ENCODE data around the gene LIMS4.
"Not testable (repeated sequence)": the region's sequence is repeated elsewhere in the genome, so short reads cannot be mapped to it uniquely, and the experiment has no call there.

The LIMS4 gene

DNA sequence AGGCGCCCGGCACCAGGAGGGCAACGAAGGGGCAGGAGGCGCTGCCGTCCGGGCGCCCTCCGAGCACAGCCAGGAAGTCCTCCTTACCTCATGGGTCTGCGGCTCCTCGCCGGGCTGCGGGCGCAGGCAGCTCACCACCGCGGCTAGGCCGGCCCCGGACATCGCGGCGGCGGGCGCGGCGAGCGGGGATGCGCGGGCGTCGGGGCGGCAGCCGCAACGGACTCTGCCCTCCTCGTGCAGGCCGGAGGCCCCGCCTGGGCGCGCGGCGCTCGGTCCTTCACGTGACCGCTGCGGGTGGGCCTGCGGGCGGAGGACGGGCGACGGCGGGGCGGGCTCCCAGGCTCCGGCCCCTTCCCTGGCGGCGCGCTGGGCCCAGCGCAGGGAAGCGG is 49.0 kb downstream of the LIMS4 start:
- intact Hi-C loops (cut with micrococcal nuclease); H3K9me3 Mint-ChIP-seq; H3K27ac Mint-ChIP-seq; H3K36me3 Mint-ChIP-seq (ENCODE audit: low read depth); H3K27me3 Mint-ChIP-seq; H3K4me1 Mint-ChIP-seq (ENCODE audit: low read depth); H3K4me3 Mint-ChIP-seq: not testable (repeated sequence)

DNA sequence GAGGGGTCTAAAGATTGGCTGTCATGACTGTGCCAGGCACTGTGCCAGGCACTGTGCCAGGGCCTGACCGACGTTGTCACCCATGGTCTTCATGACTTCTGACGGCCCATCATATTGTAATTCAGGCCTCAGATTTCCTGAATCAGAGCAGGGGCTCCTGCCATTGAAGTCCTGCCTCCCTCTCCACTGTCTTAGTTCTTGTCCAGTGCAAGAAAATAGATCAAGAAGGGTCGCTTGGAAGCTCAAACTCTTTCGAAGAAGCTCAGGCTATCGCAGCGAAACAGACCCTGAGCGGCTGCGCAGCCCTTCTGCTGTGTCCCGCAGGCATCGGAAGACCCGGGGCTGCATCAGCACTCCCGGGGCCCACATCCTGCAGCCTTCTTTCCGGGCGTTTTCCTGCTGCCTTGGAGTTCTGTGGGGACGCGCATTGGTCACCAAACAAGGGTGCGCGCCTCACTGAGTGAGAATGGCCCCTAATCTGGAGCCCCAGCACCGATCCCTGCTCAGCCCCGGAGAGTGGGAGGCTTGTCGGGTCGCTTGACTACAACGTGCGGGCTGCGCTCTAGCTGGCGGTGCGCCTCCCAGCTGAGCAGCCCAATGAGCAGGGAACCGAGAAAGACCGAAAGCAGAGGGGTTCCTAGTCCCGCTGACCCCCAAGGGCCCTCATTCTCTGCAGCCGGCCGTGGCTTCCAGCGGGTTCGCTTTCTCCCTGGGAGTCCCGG is 49.6 kb downstream of the LIMS4 start:
- H3K4me3 Mint-ChIP-seq; intact Hi-C loops (cut with micrococcal nuclease); H3K27me3 Mint-ChIP-seq; H3K4me1 Mint-ChIP-seq (ENCODE audit: low read depth); H3K36me3 Mint-ChIP-seq (ENCODE audit: low read depth); H3K27ac Mint-ChIP-seq; H3K9me3 Mint-ChIP-seq: not testable (repeated sequence)

DNA sequence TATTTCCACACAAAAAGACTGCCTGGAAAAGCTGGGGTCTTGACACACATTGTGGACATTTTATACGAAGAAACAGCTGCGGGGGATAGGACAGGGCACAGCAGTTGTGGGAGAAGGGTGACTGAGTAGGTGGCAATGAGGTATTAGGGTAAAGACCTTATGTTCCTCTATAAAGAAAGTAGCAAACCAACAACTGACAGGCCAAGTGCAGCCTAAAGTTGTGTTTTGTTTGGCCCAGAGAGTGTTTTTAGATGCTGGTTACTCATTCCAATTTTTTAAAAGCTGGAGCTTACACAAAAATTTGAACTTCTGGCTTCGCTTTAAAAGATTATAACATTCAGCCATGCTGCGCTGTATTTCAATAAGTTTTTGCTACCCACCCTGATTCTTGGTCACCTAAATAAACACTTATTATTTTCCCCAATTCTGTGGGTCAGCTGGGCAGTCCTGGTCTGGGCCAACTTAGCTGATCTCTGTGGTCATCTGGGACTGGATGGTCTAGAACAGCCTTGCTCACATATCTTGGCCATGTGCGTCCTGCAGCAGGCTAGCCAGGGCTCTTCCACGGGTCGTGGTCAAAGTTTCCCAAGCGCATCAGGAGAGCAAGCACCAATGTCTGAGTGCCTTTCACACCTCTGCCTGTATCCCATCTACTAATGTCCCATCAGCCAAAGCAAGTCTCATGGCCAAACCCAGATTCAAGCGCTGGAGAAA is 51.8 kb downstream of the LIMS4 start:
- not testable (repeated sequence) for H3K4me3 Mint-ChIP-seq, H3K27me3 Mint-ChIP-seq, H3K9me3 Mint-ChIP-seq

GRCh38 chr2:110407142-110407541 is 65.5 kb downstream of the LIMS4 start:
- H3K9me3 Mint-ChIP-seq; H3K4me3 Mint-ChIP-seq; H3K27ac Mint-ChIP-seq; H3K36me3 Mint-ChIP-seq (ENCODE audit: low read depth); H3K27me3 Mint-ChIP-seq; H3K4me1 Mint-ChIP-seq (ENCODE audit: low read depth); intact Hi-C loops (cut with micrococcal nuclease): not testable (repeated sequence)

More for the DNA sequence above, 51.8 kb downstream of the LIMS4 start:
- H3K27ac Mint-ChIP-seq; intact Hi-C loops (cut with micrococcal nuclease); H3K36me3 Mint-ChIP-seq (ENCODE audit: low read depth); H3K4me1 Mint-ChIP-seq (ENCODE audit: low read depth): not testable (repeated sequence)

GRCh38 chr2:110404988-110405387 is 67.6 kb downstream of the LIMS4 start:
- H3K9me3 Mint-ChIP-seq; H3K27ac Mint-ChIP-seq; H3K27me3 Mint-ChIP-seq; H3K4me1 Mint-ChIP-seq (ENCODE audit: low read depth); H3K4me3 Mint-ChIP-seq; H3K36me3 Mint-ChIP-seq (ENCODE audit: low read depth); intact Hi-C loops (cut with micrococcal nuclease): not testable (repeated sequence)

GRCh38 chr2:110404246-110404645 is 68.4 kb downstream of the LIMS4 start:
- intact Hi-C loops (cut with micrococcal nuclease); H3K4me1 Mint-ChIP-seq (ENCODE audit: low read depth): not testable (repeated sequence)

DNA sequence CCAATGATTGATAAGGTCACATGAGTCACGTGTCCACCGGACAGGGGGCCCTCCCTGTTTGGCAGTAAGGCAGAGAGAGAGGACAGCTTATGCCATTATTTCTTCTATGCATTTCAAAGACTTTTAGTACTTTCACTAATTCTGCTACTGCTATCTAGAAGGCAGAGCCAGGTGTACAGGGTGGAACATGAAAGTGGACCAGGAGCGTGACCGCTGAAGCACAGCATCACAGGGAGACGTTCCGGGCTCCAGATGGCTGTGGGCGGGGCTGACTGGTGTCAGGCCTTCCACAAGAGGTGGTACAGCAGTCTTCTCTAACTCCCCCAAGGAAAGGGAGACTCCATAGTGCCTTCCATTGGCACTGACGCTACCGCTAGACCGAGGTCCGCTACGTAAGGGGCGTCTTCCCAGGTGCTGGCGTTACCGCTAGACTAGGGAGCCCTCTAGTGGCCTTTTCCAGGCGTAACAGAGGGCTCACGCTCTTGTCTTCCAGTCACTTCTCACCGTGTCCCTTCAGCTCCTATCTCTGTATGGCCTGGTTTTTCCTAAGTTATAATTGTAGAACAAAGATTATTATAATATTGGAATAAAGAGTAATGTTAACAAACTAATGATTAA is 71.5 kb downstream of the LIMS4 start:
- H3K9me3 Mint-ChIP-seq; H3K27ac Mint-ChIP-seq; H3K36me3 Mint-ChIP-seq (ENCODE audit: low read depth); H3K27me3 Mint-ChIP-seq; intact Hi-C loops (cut with micrococcal nuclease); H3K4me1 Mint-ChIP-seq (ENCODE audit: low read depth); H3K4me3 Mint-ChIP-seq: not testable (repeated sequence)

More at GRCh38 chr2:110404246-110404645, 68.4 kb downstream of the LIMS4 start:
- H3K27me3 Mint-ChIP-seq; H3K36me3 Mint-ChIP-seq (ENCODE audit: low read depth); H3K9me3 Mint-ChIP-seq; H3K4me3 Mint-ChIP-seq; H3K27ac Mint-ChIP-seq: not testable (repeated sequence)

DNA sequence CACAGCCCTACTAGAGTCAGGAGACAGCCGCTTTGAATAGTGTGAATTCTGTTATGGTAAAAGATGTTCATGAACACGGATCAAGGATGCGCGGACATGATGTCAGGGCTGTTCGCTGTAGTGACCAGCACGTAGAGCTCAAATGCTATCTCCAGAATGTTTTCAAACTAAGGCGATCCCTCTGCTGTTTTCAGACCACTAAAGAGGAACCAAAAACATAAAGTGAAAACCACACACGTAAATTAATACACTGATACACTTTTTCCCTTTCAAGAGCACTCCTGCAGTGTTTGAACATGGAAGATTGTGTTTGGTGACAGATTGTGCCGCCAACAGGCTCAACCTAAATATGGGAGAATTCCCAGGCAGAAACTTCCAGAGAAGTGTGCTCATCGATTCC is 73.2 kb downstream of the LIMS4 start:
- intact Hi-C loops (cut with micrococcal nuclease); H3K4me1 Mint-ChIP-seq (ENCODE audit: low read depth); H3K36me3 Mint-ChIP-seq (ENCODE audit: low read depth); H3K9me3 Mint-ChIP-seq; H3K27me3 Mint-ChIP-seq; H3K27ac Mint-ChIP-seq; H3K4me3 Mint-ChIP-seq: not testable (repeated sequence)

GRCh38 chr2:110395990-110396389 is 76.6 kb downstream of the LIMS4 start:
- H3K4me1 Mint-ChIP-seq (ENCODE audit: low read depth); H3K27ac Mint-ChIP-seq; H3K9me3 Mint-ChIP-seq; H3K4me3 Mint-ChIP-seq; H3K36me3 Mint-ChIP-seq (ENCODE audit: low read depth); intact Hi-C loops (cut with micrococcal nuclease); H3K27me3 Mint-ChIP-seq: not testable (repeated sequence)
